GM12891 (cell line): ENCODE data around the gene C19orf81.

ENCODE experiments used
- POLR2A ChIP-seq: IDR thresholded peaks from 2 replicates; pipeline ENCODE4 v1.6.1; 2011; ENCODE audit warnings: low read depth, low read length, control low read depth
- POLR2AphosphoS5 ChIP-seq: IDR thresholded peaks from 2 replicates; pipeline ENCODE4 v1.6.1; 2011; ENCODE audit warnings: low read depth, low read length, control low read depth
- SPI1 ChIP-seq: IDR thresholded peaks from 2 replicates; pipeline ENCODE4 v1.6.1; 2011; ENCODE audit warnings: low read depth, low read length, control low read depth
- TAF1 ChIP-seq: IDR thresholded peaks from 2 replicates; pipeline ENCODE4 v1.6.1; 2011; ENCODE audit warnings: low read depth, low read length, control low read depth

DNA sequence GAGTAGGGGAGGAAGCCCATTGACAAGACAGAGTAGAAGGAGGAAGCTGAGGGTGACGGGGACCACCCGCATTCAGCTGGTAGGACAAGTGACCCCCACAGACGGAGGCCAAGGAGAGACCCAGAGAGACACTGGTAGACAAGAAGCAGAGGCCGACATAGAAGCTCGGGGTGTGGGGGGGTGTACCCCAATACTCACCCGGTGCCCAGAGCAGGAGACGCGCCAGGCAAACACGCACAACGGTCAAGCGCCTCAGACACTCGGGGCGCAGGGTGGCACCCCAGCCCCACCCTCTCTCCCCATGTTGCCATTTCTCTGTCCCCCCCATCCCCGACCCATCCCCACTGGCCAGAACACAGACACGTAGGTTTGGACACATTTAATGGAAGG, 46.8 kb downstream of the C19orf81 start:
- TF ChIP-seq TAF1 (no peak), POLR2AphosphoS5 (no peak), POLR2A (no peak), SPI1 (no peak)
